Mesenchymal stem cell (in vitro differentiated cells and primary cell): ENCODE data around the gene SNAPIN.

ENCODE experiments used
- DNase-seq: peaks from one replicate; pipeline ENCODE4 v3.0.0-alpha.2; 2013
- H2AFZ ChIP-seq: one replicate; pipeline ENCODE4 v1.6.1; 2013; ENCODE audit warnings: low read depth, mild to moderate bottlenecking, control low read depth, inconsistent platforms, low read length, moderate library complexity
- H2AK5ac ChIP-seq: 2 replicates; pipeline ENCODE4 v1.6.1; 2013; ENCODE audit warnings: low read length, moderate library complexity, mild to moderate bottlenecking, inconsistent platforms; ENCODE audit not compliant: severe bottlenecking
- H2BK120ac ChIP-seq: one replicate; pipeline ENCODE4 v1.6.1; 2013; ENCODE audit warnings: low read depth, mild to moderate bottlenecking, inconsistent platforms, low read length, moderate library complexity
- H2BK12ac ChIP-seq, 2 experiments: one replicate each; pipeline ENCODE4 v1.6.1; 2013; ENCODE audit warnings: inconsistent platforms in 2 of 2, low read length in 2 of 2, mild to moderate bottlenecking in 2 of 2, moderate library complexity in 2 of 2, control low read depth in 1 of 2
- H2BK15ac ChIP-seq: one replicate; pipeline ENCODE4 v1.6.1; 2013; ENCODE audit warnings: mild to moderate bottlenecking, low read depth, inconsistent platforms; ENCODE audit not compliant: poor library complexity, severe bottlenecking
- H2BK5ac ChIP-seq: 2 replicates; pipeline ENCODE4 v1.6.1; 2013; ENCODE audit warnings: low read depth, mild to moderate bottlenecking, low read length, control low read depth, inconsistent platforms; ENCODE audit not compliant: poor library complexity, severe bottlenecking
- H3K14ac ChIP-seq, 2 experiments: one replicate each; pipeline ENCODE4 v1.6.1; 2013; ENCODE audit warnings: inconsistent platforms in 2 of 2, low read length in 2 of 2, control low read depth in 1 of 2, mild to moderate bottlenecking in 1 of 2, moderate library complexity in 1 of 2
- H3K18ac ChIP-seq, 2 experiments: one replicate each; pipeline ENCODE4 v1.6.1; 2013; ENCODE audit warnings: inconsistent platforms in 2 of 2, low read length in 2 of 2, control low read depth in 1 of 2, low read depth in 1 of 2, mild to moderate bottlenecking in 1 of 2
- H3K23ac ChIP-seq, 2 experiments: one replicate each; pipeline ENCODE4 v1.6.1; 2013; ENCODE audit warnings: inconsistent platforms in 2 of 2, low read length in 2 of 2, mild to moderate bottlenecking in 2 of 2, moderate library complexity in 2 of 2, control low read depth in 1 of 2
- H3K27ac ChIP-seq: 2 replicates; pipeline ENCODE4 v1.5.1; 2013; ENCODE audit warnings: mild to moderate bottlenecking, moderate library complexity, low read length, control low read depth, inconsistent platforms; ENCODE audit not compliant: poor library complexity, severe bottlenecking
- H3K27me3 ChIP-seq, 2 experiments: 2 replicates each; pipeline versions ENCODE4 v1.6.1 to v1.7.0; 2013; ENCODE audit warnings: low read length in 2 of 2, mild to moderate bottlenecking in 2 of 2, moderate library complexity in 2 of 2, control low read depth in 1 of 2, inconsistent platforms in 1 of 2; ENCODE audit not compliant: control insufficient read depth in 1 of 2, insufficient read depth in 1 of 2
- H3K36me3 ChIP-seq, 2 experiments: 2 replicates each; pipeline versions ENCODE4 v1.6.1 to v1.7.0; 2013; ENCODE audit warnings: low read length in 2 of 2, control low read depth in 1 of 2, inconsistent platforms in 1 of 2, low read depth in 1 of 2, mild to moderate bottlenecking in 1 of 2; ENCODE audit not compliant: insufficient read depth in 2 of 2, control insufficient read depth in 1 of 2
- H3K4ac ChIP-seq, 2 experiments: one replicate each; pipeline ENCODE4 v1.6.1; 2013; ENCODE audit warnings: inconsistent platforms in 2 of 2, low read length in 2 of 2, mild to moderate bottlenecking in 2 of 2, moderate library complexity in 2 of 2, control low read depth in 1 of 2, low read depth in 1 of 2
- H3K4me1 ChIP-seq: 2 replicates; pipeline ENCODE4 v1.6.1; 2013; ENCODE audit warnings: low read depth, low read length, control low read depth; ENCODE audit not compliant: control insufficient read depth, insufficient read depth
- H3K4me2 ChIP-seq: 2 replicates; pipeline ENCODE4 v1.6.1; 2013; ENCODE audit warnings: low read length, mild to moderate bottlenecking, inconsistent platforms; ENCODE audit not compliant: poor library complexity, severe bottlenecking
- H3K4me3 ChIP-seq, 2 experiments: 2 replicates each; pipeline versions ENCODE4 v1.5.1 to v1.7.0; 2013; ENCODE audit warnings: low read length in 2 of 2, mild to moderate bottlenecking in 2 of 2, control low read depth in 1 of 2, low read depth in 1 of 2; ENCODE audit not compliant: insufficient read depth in 1 of 2
- H3K79me1 ChIP-seq: replicated peaks from 2 replicates; pipeline ENCODE4 v1.6.1; 2013; ENCODE audit warnings: mild to moderate bottlenecking, control low read depth, low read length, inconsistent platforms; ENCODE audit not compliant: poor library complexity, severe bottlenecking
- H3K9ac ChIP-seq: 2 replicates; pipeline ENCODE4 v1.7.0; 2013; ENCODE audit warnings: mild to moderate bottlenecking, low read length, moderate library complexity
- H3K9me3 ChIP-seq: 2 replicates; pipeline ENCODE4 v1.7.0; 2013; ENCODE audit warnings: mild to moderate bottlenecking, low read length; ENCODE audit not compliant: control insufficient read depth
- H4K8ac ChIP-seq: one replicate; pipeline ENCODE4 v1.6.1; 2013; ENCODE audit warnings: inconsistent platforms, mild to moderate bottlenecking, low read length, moderate library complexity
- H4K91ac ChIP-seq: one replicate; pipeline ENCODE4 v1.6.1; 2013; ENCODE audit warnings: mild to moderate bottlenecking, low read length, inconsistent platforms
- WGBS: methylation state at CpG from one replicate; pipeline ENCODE4 v1.1.7; 2013; ENCODE audit warnings: mixed read lengths; 5-methylcytosine and 5-hydroxymethylcytosine counted together

The SNAPIN gene

DNA sequence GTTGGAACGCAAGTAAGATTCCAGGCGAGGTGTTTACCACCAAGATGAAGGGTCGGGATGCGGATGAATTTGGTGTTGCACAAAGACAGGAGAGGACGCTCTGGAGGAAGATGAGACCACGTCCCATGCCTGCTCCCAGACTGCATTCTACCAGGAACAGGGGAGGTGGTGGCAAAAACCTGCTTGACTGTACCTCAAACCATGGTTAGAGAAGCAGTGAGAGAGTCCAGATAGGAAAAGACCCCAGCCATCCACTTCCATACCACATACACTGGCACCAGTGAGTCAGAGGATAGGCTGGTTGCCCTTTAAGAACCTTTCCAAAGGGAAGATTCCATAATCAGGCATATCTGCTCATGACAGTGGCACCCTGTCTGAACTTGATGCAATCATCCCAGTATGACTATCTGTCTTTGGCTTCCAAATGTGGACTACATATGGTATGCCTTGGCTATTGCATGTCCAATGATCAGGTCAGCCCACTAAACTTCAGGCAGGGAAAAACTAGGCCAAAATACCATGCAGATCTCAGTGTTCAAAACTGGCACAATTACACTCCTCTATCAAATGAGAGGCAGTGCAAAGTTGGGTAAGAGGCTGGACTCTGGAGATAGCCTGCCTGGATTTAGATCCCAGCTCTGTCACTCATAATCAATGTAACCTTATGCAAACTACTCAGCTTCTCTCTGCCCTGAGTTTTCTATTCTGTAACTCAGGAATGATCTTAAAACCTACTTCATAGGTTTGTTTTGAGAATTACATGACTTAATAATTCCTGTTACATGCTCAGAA, 40.6 kb downstream of the SNAPIN start:
- H2AFZ ChIP-seq: no peak overlapping the region
- H2BK120ac ChIP-seq: no peak overlapping the region
- H3K27ac ChIP-seq: no peak overlapping the region
- H3K14ac ChIP-seq: no peak overlapping the region
- H2BK5ac ChIP-seq: no peak overlapping the region
- no peak overlapping the region for H2BK12ac ChIP-seq
- peak overlapping the region in 1 of 2 experiments; percentile 9 for H3K4me3 ChIP-seq
- no peak overlapping the region for H4K8ac ChIP-seq
- no peak overlapping the region for H2AK5ac ChIP-seq
- H3K9me3 ChIP-seq: no peaks in the 10 kb centered on the region
- H3K18ac ChIP-seq: no peak overlapping the region
- H3K9ac ChIP-seq: peak overlapping the region; percentile 70
- no peaks in the 10 kb centered on the region for H3K27me3 ChIP-seq
- no peak overlapping the region for H3K23ac ChIP-seq
- H4K91ac ChIP-seq: no peak overlapping the region
- peaks cover 16% of the 10 kb centered on the region for H3K4me1 ChIP-seq
- H3K36me3 ChIP-seq: no peaks in the 10 kb centered on the region
- H2BK15ac ChIP-seq: no peak overlapping the region
- no peak overlapping the region for H3K4ac ChIP-seq
- no peak overlapping the region for H3K4me2 ChIP-seq
- peak; percentile 20 for DNase-seq
- WGBS: 95% methylated on average over 6 of the region's 6 CpGs
- H3K79me1 ChIP-seq: no peaks in the 10 kb centered on the region

DNA sequence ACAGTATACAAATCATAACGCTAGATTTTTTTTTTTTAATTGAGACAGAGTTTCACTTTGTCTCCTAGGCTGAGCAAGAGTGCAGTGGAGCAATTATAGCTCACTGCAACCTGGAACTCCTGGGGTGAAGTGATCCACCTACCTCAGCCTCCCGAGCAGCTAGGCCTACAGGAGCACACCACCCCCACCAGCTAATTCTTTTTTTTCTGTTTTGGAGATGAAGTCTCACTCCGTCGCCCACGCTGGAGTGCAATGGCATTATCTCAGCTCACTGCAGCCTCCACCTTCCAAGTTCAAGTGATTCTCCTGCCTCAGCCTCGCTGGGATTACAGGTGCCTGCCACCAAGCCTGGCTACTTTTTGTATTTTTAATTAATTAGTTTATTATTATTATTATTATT, 41.3 kb downstream of the SNAPIN start:
- H2AK5ac ChIP-seq: no peak overlapping the region
- WGBS: 97% methylated on average over 5 of the region's 6 CpGs
- no peak overlapping the region for H4K91ac ChIP-seq
- H2BK15ac ChIP-seq: no peak overlapping the region
- H3K9me3 ChIP-seq: no peaks in the 10 kb centered on the region
- no peak overlapping the region for H2BK120ac ChIP-seq
- H3K18ac ChIP-seq: no peak overlapping the region
- no peaks in the 10 kb centered on the region for H3K27me3 ChIP-seq
- H3K4me2 ChIP-seq: no peak overlapping the region
- no peak for DNase-seq
- peak overlapping the region in 1 of 2 experiments; percentile 9 for H3K4me3 ChIP-seq
- peak overlapping the region; percentile 26 for H3K9ac ChIP-seq
- H3K23ac ChIP-seq: no peak overlapping the region
- H3K4ac ChIP-seq: no peak overlapping the region
- H3K36me3 ChIP-seq: no peaks in the 10 kb centered on the region
- H4K8ac ChIP-seq: no peak overlapping the region
- no peak overlapping the region for H3K14ac ChIP-seq
- H3K4me1 ChIP-seq: peaks cover 16% of the 10 kb centered on the region
- H3K27ac ChIP-seq: no peak overlapping the region
- no peak overlapping the region for H2AFZ ChIP-seq
- no peaks in the 10 kb centered on the region for H3K79me1 ChIP-seq
- H2BK12ac ChIP-seq: no peak overlapping the region
- no peak overlapping the region for H2BK5ac ChIP-seq

DNA sequence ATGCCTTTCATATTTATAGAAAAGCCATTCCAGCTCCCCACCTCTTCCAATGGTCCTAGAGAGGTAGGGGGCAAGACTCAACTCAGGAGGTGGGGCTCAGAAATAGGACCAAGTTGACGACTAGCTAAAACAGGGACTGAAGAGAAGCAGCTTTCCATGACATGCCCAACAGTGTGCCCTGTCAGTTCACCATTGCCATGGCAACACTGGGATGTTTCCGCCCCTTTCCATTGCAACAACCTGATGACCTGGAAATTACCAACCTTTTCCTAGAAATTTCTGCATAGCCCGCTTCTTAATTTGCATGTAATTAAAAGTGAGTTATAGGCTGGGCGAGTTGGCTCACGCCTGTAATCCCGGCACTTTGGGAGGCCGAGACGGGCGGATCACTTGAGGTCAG, 47.0 kb downstream of the SNAPIN start:
- Histone ChIP-seq H3K4me1 (no peaks in the 10 kb centered on the region), H3K14ac (no peak overlapping the region), H2AK5ac (no peak overlapping the region), H3K79me1 (no peaks in the 10 kb centered on the region), H3K36me3 (no peaks in the 10 kb centered on the region), H3K9me3 (no peaks in the 10 kb centered on the region), H2BK15ac (no peak overlapping the region), H3K4me3 (no peak overlapping the region), H3K23ac (no peak overlapping the region), H3K9ac (no peak overlapping the region), H2BK5ac (no peak overlapping the region), H4K8ac (no peak overlapping the region), H2AFZ (no peak overlapping the region), H3K4ac (no peak overlapping the region), H3K18ac (no peak overlapping the region), H4K91ac (no peak overlapping the region), H3K27me3 (no peaks in the 10 kb centered on the region), H3K4me2 (no peak overlapping the region), H3K27ac (no peak overlapping the region), H2BK12ac (no peak overlapping the region), H2BK120ac (no peak overlapping the region)
- 96% methylated on average over 9 of the region's 9 CpGs for WGBS
- no peak for DNase-seq

DNA sequence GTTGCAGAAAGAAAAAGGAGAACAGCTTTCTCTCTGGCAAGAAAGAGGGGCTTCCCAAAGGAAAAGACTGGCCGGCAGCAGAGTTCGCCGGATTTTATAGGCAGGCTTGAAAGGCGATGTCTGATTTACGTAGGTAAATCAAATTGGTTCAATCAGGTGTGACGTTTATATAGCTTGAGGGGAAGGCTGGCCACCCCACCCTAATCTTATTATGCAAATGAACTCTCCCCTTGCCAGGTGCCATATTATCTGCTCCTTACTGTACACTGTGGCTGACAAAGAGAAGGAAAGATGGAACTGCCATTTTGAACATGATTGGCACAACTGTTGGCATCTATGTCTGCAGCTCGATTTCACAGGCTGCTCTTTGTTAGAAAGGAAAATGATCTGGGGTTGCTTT, 52.5 kb downstream of the SNAPIN start:
- Histone ChIP-seq H3K4me2 (no peak overlapping the region), H3K4ac (no peak overlapping the region)

More for the DNA sequence above, 52.5 kb downstream of the SNAPIN start:
- no peaks in the 10 kb centered on the region for H3K9me3 ChIP-seq
- H3K36me3 ChIP-seq: no peaks in the 10 kb centered on the region
- no peak overlapping the region for H4K91ac ChIP-seq
- no peak overlapping the region for H3K14ac ChIP-seq
- no peak overlapping the region for H3K27ac ChIP-seq
- peaks cover 0 to 4% of the 10 kb centered on the region in 2 experiments for H3K27me3 ChIP-seq
- H2BK12ac ChIP-seq: no peak overlapping the region
- no peak overlapping the region for H4K8ac ChIP-seq
- H2BK15ac ChIP-seq: no peak overlapping the region
- no peak overlapping the region for H3K18ac ChIP-seq
- no peak overlapping the region for H2AK5ac ChIP-seq
- H2BK120ac ChIP-seq: no peak overlapping the region
- H3K4me3 ChIP-seq: no peak overlapping the region
- no peak overlapping the region for H2BK5ac ChIP-seq
- H3K9ac ChIP-seq: no peak overlapping the region
- no peaks in the 10 kb centered on the region for H3K79me1 ChIP-seq
- no peaks in the 10 kb centered on the region for H3K4me1 ChIP-seq
- no peak overlapping the region for H2AFZ ChIP-seq
- H3K23ac ChIP-seq: no peak overlapping the region
- WGBS: 93% methylated on average over 7 of the region's 7 CpGs
- DNase-seq: no peak
